GM10266 (cell line): ENCODE results near the gene ABCG1.

Experiments
- DNase-seq: peaks from one replicate; pipeline ENCODE4 v3.0.0; 2012; ENCODE audit errors: extremely low spot score
- TF ChIP-seq, protein P1 (sequence below): IDR thresholded peaks from 2 replicates; pipeline ENCODE4 v1.5.1; 2012; ENCODE audit warnings: mild to moderate bottlenecking, low read depth; ENCODE audit not compliant: control insufficient read depth, insufficient read depth; ENCODE audit errors: missing control alignments

ABCG1 gene

DNA sequence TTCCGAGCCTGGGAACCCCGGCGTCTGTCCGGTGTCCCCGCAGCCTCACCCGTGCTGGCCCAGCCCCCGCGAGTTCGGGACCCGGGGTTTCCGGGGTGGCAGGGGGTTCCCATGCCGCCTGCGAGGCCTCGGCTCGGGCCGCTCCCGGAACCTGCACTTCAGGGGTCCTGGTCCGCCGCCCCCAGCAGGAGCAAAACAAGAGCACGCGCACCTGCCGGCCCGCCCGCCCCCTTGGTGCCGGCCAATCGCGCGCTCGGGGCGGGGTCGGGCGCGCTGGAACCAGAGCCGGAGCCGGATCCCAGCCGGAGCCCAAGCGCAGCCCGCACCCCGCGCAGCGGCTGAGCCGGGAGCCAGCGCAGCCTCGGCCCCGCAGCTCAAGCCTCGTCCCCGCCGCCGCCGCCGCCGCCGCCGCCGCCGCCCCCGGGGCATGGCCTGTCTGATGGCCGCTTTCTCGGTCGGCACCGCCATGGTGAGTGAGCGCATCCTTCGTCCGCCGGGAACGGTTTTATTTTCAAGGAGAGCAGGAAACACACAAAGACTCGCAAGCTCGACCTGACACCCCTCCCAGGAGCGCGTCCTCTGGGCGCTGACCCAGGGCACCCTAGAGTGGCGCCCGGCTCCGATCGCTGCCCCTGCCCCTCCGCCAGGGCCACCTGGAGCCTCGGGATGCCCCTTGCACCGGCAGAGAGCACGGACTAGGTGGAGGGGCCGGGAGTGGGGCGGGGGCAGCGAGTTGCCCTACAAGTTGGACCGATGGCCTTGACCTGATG lies at the start of gene ABCG1:
TSS of gene ABCG1 (plus strand) at position 305 of the 770 bp plus-strand sequence. CDS start at position 428, 123 bp downstream.
- peak; percentile 51 for DNase-seq
- TF ChIP-seq, protein P1, sequence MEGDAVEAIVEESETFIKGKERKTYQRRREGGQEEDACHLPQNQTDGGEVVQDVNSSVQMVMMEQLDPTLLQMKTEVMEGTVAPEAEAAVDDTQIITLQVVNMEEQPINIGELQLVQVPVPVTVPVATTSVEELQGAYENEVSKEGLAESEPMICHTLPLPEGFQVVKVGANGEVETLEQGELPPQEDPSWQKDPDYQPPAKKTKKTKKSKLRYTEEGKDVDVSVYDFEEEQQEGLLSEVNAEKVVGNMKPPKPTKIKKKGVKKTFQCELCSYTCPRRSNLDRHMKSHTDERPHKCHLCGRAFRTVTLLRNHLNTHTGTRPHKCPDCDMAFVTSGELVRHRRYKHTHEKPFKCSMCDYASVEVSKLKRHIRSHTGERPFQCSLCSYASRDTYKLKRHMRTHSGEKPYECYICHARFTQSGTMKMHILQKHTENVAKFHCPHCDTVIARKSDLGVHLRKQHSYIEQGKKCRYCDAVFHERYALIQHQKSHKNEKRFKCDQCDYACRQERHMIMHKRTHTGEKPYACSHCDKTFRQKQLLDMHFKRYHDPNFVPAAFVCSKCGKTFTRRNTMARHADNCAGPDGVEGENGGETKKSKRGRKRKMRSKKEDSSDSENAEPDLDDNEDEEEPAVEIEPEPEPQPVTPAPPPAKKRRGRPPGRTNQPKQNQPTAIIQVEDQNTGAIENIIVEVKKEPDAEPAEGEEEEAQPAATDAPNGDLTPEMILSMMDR = no peak

DNA sequence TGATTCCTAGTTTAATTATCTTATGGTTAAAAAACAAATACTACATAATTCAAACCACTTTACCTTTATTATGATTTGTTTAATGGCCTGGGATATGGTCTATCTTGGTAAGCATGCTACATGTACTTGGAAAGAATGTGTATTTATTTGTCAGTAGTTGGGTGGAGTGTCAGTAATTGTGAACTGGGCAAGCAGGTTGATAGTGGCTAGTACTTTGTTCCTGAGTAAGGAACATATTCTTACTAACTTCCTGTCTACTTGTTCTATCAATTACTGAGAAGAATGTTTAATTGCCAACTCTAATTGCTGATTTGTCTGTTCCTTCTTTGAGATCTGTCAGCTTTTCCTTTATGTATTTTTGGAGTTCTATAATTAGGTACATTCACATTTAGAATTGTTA lies 49.2 kb upstream of the ABCG1 start:
- TF ChIP-seq, protein P1 = no peak
- DNase-seq = no peak

DNA sequence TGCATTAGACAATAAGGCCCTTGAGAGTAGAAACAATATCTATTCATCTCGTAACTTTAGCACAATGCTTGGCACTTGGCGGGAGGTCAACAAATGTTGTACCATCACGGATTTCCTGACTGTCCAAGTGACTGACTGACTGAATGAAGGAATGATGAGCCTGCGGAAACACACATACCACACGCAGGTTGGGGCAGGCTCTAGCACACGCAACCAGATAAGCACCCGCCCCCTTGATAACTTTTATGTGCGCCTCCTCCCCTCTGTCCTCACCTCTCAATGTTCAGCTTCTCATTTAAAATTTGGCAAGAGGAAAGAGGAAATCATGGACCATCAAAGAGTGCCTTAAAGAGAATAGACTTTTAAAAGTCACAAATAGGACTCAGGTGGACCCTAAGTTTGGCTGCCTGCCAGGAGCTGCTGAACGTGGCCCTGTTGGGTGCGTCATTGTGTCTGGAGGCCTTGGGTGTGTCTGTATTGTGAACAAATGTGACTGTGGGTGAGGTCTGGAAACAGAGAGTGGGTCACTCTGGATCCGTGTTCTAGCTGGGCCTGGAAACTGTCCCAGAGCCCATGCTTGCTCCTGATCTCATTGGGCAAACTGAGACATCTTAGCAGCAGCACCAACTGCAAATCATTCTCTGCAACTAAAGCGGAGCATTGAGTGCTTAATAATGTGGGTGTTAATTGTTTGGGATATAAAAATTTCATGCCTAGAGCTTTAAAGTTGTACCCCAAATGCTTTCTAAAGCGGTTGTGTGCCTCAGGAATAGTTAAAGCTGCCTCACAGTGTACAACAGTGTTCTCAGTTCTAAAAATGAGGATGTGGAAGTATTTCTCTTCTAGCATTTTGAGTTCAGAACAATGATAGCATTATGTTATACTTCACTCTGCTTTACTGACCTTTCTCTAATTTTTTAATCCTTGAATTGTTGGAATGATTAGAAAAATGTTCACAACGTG lies 47.6 kb upstream of the ABCG1 start:
- DNase-seq = no peak
- TF ChIP-seq, protein P1 = no peak

DNA sequence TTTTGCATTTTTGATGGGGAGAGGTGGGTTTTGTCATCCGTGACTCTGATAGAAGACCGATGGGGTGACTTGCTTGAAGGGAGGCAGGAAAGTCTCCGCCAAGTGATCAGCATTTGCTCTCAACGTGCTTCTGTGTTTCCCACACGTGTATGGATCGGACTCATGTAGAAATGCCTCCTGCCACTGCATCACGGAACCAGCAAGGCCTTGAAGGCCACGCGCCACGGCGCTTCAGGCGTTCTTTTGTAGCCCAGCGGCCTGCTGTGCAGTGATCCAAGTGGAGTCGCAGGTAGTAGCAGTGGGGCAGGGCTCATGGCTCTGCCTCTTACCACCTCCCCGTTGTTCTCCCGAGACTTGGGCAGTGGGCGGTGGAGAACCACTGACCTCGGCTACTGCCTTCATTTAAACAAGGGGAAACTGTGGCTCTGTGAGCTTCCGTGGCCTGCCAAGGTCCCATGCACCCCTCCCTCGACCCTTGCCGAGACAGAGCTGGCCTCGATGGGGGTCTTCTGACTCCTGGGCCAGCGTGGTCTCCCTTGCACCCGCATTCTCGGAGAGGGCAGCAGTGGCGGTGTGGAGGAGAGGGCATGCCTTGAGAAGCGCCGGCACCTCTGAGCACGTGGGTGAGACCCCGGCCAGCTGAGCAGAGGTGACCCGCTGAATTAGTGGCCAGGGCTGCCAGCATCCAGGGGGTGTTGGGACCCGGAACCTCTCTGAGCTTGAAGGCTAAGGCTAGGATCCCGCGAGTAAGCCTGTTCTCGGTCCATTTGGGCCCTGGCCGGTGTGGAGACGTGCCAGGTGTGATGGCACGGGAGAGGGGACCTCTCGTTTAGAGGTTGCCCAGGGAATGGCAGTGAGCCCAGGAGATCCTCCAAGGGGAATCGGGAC lies 46.1 kb upstream of the ABCG1 start:
- TF ChIP-seq, protein P1 = no peak
- no peak for DNase-seq

DNA sequence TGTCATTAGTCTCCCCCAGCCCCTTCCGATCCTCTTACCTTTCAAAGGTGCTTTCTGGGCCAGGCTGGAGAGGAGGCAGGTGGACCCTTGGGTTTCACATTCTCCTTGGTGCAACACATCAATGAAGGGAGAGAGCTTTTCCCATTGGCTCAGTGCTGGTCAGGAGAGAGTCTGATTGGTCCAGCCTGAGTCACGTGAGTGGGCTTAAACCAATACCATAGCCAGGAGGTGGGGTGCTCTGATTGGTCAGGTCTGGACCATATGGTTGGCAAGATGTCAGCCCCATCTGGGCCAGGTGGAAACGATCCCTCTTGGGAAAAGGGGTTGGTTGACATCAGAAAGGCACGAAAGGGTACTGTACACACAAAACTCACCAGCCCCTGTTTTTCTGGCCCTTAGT lies 44.8 kb upstream of the ABCG1 start:
- no peak for DNase-seq
- TF ChIP-seq, protein P1 = no peak

DNA sequence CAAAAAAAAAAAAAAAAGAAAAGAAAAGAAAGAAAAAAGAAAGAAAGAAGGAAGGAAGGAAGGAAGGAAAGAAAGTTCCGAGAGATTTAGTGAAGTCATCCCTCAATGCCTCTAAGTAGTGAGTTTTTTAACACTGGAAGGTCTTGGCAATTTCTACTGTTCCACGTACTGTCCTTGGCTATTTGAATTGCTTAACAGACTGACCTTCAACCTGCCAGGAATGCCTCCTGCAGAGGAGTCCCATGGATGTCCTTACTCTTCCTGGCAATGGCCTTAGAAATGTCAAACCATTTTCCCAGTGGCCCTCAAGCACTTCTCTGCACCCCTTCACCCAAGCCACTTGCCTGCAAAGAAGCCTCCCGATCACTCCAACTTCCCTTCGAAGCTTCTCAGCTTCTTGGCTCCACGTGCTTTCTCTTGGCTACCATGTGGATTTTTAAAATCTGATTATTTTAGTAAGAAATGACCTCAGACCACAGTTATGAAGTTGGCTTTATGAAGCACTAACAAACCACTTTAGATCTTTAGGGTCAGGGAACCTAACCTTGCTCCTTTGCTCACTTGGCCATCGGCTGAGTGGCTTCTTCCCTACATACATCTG lies 43.7 kb upstream of the ABCG1 start:
- TF ChIP-seq, protein P1 = no peak
- no peak for DNase-seq
